Loucy (cell line): ENCODE results near the gene DNAJC5G.
"Not testable (repeated sequence)": the region's sequence is repeated elsewhere in the genome, so short reads cannot be mapped to it uniquely, and the experiment has no call there.

Experiments used
- EZH2phosphoT487 ChIP-seq: fragments of 200-600 bp; IDR thresholded peaks from 2 replicates; pipeline ENCODE4 v1.6.1; 2018; ENCODE audit warnings: antibody characterized with exemption, mild to moderate bottlenecking, moderate library complexity, borderline replicate concordance
- TF ChIP-seq, protein P1 (sequence below): fragments of 200-600 bp; sonication (generic); conservative IDR thresholded peaks from 2 replicates; pipeline ENCODE4 v1.5.1; 2014; ENCODE audit warnings: mild to moderate bottlenecking, antibody characterized with exemption, low read length

DNA sequence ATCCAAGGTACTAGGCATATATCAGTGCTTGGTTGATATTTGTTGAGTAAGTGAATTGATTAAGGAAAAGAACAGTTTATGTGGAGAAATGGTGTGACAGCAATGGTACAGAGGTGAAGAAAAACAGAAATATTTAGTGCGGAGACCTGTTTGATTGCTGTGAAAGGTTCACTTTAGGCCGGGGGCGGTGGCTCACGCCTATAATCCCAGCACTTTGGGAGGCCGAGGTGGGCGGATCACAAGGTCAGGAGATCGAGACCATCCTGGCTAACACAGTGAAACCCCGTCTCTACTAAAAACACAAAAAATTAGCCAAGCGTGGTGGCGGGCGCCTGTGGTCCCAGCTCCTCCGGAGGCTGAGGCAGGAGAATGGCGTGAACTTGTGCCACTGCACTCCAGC is 6.9 kb upstream of the DNAJC5G start:
- TF ChIP-seq, protein P1, sequence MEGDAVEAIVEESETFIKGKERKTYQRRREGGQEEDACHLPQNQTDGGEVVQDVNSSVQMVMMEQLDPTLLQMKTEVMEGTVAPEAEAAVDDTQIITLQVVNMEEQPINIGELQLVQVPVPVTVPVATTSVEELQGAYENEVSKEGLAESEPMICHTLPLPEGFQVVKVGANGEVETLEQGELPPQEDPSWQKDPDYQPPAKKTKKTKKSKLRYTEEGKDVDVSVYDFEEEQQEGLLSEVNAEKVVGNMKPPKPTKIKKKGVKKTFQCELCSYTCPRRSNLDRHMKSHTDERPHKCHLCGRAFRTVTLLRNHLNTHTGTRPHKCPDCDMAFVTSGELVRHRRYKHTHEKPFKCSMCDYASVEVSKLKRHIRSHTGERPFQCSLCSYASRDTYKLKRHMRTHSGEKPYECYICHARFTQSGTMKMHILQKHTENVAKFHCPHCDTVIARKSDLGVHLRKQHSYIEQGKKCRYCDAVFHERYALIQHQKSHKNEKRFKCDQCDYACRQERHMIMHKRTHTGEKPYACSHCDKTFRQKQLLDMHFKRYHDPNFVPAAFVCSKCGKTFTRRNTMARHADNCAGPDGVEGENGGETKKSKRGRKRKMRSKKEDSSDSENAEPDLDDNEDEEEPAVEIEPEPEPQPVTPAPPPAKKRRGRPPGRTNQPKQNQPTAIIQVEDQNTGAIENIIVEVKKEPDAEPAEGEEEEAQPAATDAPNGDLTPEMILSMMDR, result not testable (repeated sequence)
- TF ChIP-seq EZH2phosphoT487, result not testable (repeated sequence)
